ENCODE results near the gene RAB17.

The RAB17 gene

GRCh38 chr2:237590272-237591140, at the start of gene RAB17:
Gene RAB17 (minus strand): TSS chr2:237590734. CDS start chr2:237586154, 4,580 bp downstream.
- no peak for DNase-seq

GRCh38 chr2:237639836-237640220, 49.3 kb upstream of the RAB17 start:
- DNase-seq = no peak

GRCh38 chr2:237639052-237639835, 48.7 kb upstream of the RAB17 start:
- no peak for DNase-seq

GRCh38 chr2:237638176-237638575, 47.6 kb upstream of the RAB17 start:
- no peak for DNase-seq

- DNase-seq = no peak
These were observed 47.0 kb upstream of the RAB17 start for GRCh38 chr2:237637429-237638135.

- no peak for DNase-seq
These were observed 46.0 kb upstream of the RAB17 start for GRCh38 chr2:237636578-237636977.

GRCh38 chr2:237633061-237633561, 42.6 kb upstream of the RAB17 start:
- DNase-seq = no peak

- no peak for DNase-seq
These were observed 41.5 kb upstream of the RAB17 start for GRCh38 chr2:237631801-237632585.

GRCh38 chr2:237631007-237631785, 40.7 kb upstream of the RAB17 start:
- no peak for DNase-seq

GRCh38 chr2:237630216-237631000, 39.9 kb upstream of the RAB17 start:
- DNase-seq = no peak

- no peak for DNase-seq
These were observed 39.2 kb upstream of the RAB17 start for GRCh38 chr2:237629739-237630138.

- DNase-seq = no peak
These were observed 38.6 kb upstream of the RAB17 start for GRCh38 chr2:237629188-237629534.

- DNase-seq = no peak
These were observed 38.0 kb upstream of the RAB17 start for GRCh38 chr2:237628247-237629187.

- DNase-seq = no peak
These were observed 37.1 kb upstream of the RAB17 start, which contains the start of gene LRRFIP1 for GRCh38 chr2:237627441-237628246. Gene LRRFIP1 (plus strand): TSS chr2:237627587. CDS start chr2:237627645, 58 bp downstream.

GRCh38 chr2:237626813-237627440, 36.4 kb upstream of the RAB17 start:
- no peak for DNase-seq

GRCh38 chr2:237625777-237626176, 35.2 kb upstream of the RAB17 start:
- DNase-seq = no peak

- no peak for DNase-seq
These were observed 34.7 kb upstream of the RAB17 start for GRCh38 chr2:237625216-237625705.

GRCh38 chr2:237624565-237624964, 34.0 kb upstream of the RAB17 start:
- no peak for DNase-seq

All from activated CD4-positive, alpha-beta T cell treated with anti-CD3 and anti-CD28 coated beads, Interleukin-2, amount 50 U/mL, for 4 hours (primary cell).